H1 (cell line): Measurements from ENCODE around the gene LAMP1. TPM values are rescaled to one million over a fixed set of nuclear protein-coding genes. Genes with fewer than 3 reads are reported as not detected.

ENCODE experiments used
- CTCF ChIA-PET: fragments of 300-600 bp; sonication (Branson Sonifier 250); formaldehyde crosslinking; loops from one replicate; lab custom pipeline; 2021; ENCODE audit not compliant: partially characterized antibody; lab: Charles Lee
- POLR2A ChIA-PET: fragments of 300-600 bp; sonication (Branson Sonifier 250); formaldehyde crosslinking; loops from one replicate; lab custom pipeline; 2021; ENCODE audit warnings: inconsistent platforms; ENCODE audit not compliant: partially characterized antibody; lab: Charles Lee
- DNase-seq, 2 experiments: peaks; one replicate each; pipeline versions ENCODE4 v3.0.0 to v3.0.0-alpha.2; 2010 to 2022; ENCODE audit warnings: low spot score in 2 of 2, low read depth in 1 of 2, mixed read lengths in 1 of 2
- FAIRE-seq: peaks from 2 replicates; lab custom pipeline; 2011; peaks lifted over from hg19 to GRCh38; lab: Jason Lieb, UNC
- H2AFZ ChIP-seq: 2 replicates; pipeline ENCODE4 v1.8.1; 2012; ENCODE audit warnings: low read length, inconsistent platforms
- H2AK5ac ChIP-seq: 2 replicates; pipeline ENCODE4 v1.6.1; 2013; ENCODE audit warnings: low read depth, low read length
- H2BK120ac ChIP-seq: replicated peaks from 2 replicates; pipeline ENCODE3; 2013; ENCODE audit warnings: low read depth, low read length, inconsistent platforms
- H2BK12ac ChIP-seq: 2 replicates; pipeline ENCODE4 v1.6.1; 2013; ENCODE audit warnings: low read depth, low read length
- H2BK15ac ChIP-seq: 2 replicates; pipeline ENCODE4 v1.6.1; 2013; ENCODE audit warnings: low read length
- H2BK20ac ChIP-seq: 2 replicates; pipeline ENCODE4 v1.6.1; 2013; ENCODE audit warnings: low read length
- H2BK5ac ChIP-seq: 2 replicates; pipeline ENCODE4 v1.6.1; 2013; ENCODE audit warnings: low read depth, low read length
- H3K14ac ChIP-seq: 2 replicates; pipeline ENCODE4 v1.6.1; 2013; ENCODE audit warnings: inconsistent platforms; ENCODE audit not compliant: insufficient read length
- H3K18ac ChIP-seq: 2 replicates; pipeline ENCODE4 v1.6.1; 2013; ENCODE audit warnings: low read length; ENCODE audit errors: extremely low read depth
- H3K23ac ChIP-seq: 2 replicates; pipeline ENCODE4 v1.6.1; 2013; ENCODE audit warnings: inconsistent platforms; ENCODE audit not compliant: insufficient read length
- H3K23me2 ChIP-seq: 2 replicates; pipeline ENCODE4 v1.6.1; 2013; ENCODE audit warnings: low read depth, low read length
- H3K27ac ChIP-seq: 2 replicates; pipeline ENCODE4 v1.6.1; 2011; ENCODE audit warnings: low read depth, low read length, inconsistent platforms
- H3K27me3 ChIP-seq, 4 experiments: replicated peaks in 1 of 4; 1 replicate in 1 of 4; 2 replicates in 3 of 4; pipeline versions ENCODE4 v1.6.1 to v1.8.1; 2011 to 2013; ENCODE audit warnings: low read length in 3 of 4, mild to moderate bottlenecking in 3 of 4, inconsistent platforms in 2 of 4, mixed read lengths in 2 of 4, moderate library complexity in 1 of 4; ENCODE audit not compliant: control insufficient read depth in 3 of 4, insufficient read depth in 3 of 4; ENCODE audit errors: extremely low read depth in 1 of 4
- H3K36me3 ChIP-seq, 4 experiments: 2 replicates each; pipeline versions ENCODE4 v1.6.1 to v1.8.1; 2011 to 2013; ENCODE audit warnings: mild to moderate bottlenecking in 4 of 4, low read length in 3 of 4, moderate library complexity in 2 of 4, control low read depth in 1 of 4, inconsistent platforms in 1 of 4; ENCODE audit not compliant: insufficient read depth in 4 of 4, control insufficient read depth in 2 of 4
- H3K4ac ChIP-seq: replicated peaks from 2 replicates; pipeline ENCODE3; 2013; ENCODE audit warnings: low read length, low read depth, mixed read lengths, inconsistent platforms; ENCODE audit not compliant: insufficient read length
- H3K4me1 ChIP-seq, 4 experiments: replicated peaks in 1 of 4; 1 replicate in 1 of 4; 2 replicates in 3 of 4; pipeline versions ENCODE4 v1.6.1 to v1.8.1; 2011 to 2013; ENCODE audit warnings: low read length in 3 of 4, inconsistent platforms in 2 of 4, mixed read lengths in 1 of 4; ENCODE audit not compliant: insufficient read depth in 4 of 4, control insufficient read depth in 3 of 4
- H3K4me2 ChIP-seq, 2 experiments: 2 replicates each; pipeline versions ENCODE4 v1.6.1 to v1.8.1; 2011 to 2013; ENCODE audit warnings: low read depth in 2 of 2, low read length in 2 of 2, control low read depth in 1 of 2, inconsistent platforms in 1 of 2, mild to moderate bottlenecking in 1 of 2; ENCODE audit not compliant: insufficient read depth in 1 of 2
- H3K4me3 ChIP-seq, 4 experiments: fragments of 200-600, 300-600 bp in 1 of 4; sonication (generic), shearing (Covaris generic), sonication (Bioruptor Twin) in 1 of 4; 2 replicates each; pipeline versions ENCODE4 v1.5.1 to v1.8.1; 2011 to 2016; ENCODE audit warnings: low read length in 4 of 4, low read depth in 3 of 4, control low read depth in 2 of 4, inconsistent platforms in 2 of 4, mild to moderate bottlenecking in 2 of 4, mixed read lengths in 1 of 4, moderate library complexity in 1 of 4; ENCODE audit not compliant: insufficient read depth in 2 of 4; ENCODE audit errors: extremely low read depth in 1 of 4
- H3K56ac ChIP-seq: replicated peaks from 2 replicates; pipeline ENCODE3; 2013; ENCODE audit warnings: low read depth, mild to moderate bottlenecking, mixed read lengths, low read length, inconsistent platforms; ENCODE audit not compliant: insufficient read length
- H3K79me1 ChIP-seq: 2 replicates; pipeline ENCODE4 v1.6.1; 2013; ENCODE audit warnings: low read depth, low read length, control low read depth
- H3K79me2 ChIP-seq, 2 experiments: 2 replicates each; pipeline versions ENCODE4 v1.6.1 to v1.8.1; 2012 to 2013; ENCODE audit warnings: low read length in 2 of 2, mild to moderate bottlenecking in 2 of 2, inconsistent platforms in 1 of 2; ENCODE audit not compliant: insufficient read depth in 2 of 2, control insufficient read depth in 1 of 2
- H3K9ac ChIP-seq, 4 experiments: replicated peaks in 1 of 4; 1 replicate in 1 of 4; 2 replicates in 3 of 4; pipeline versions ENCODE4 v1.6.1 to v1.8.1; 2011 to 2013; ENCODE audit warnings: low read depth in 3 of 4, low read length in 3 of 4, control low read depth in 2 of 4, mild to moderate bottlenecking in 2 of 4, moderate library complexity in 2 of 4, inconsistent platforms in 1 of 4; ENCODE audit errors: extremely low read depth in 1 of 4
- H3K9me3 ChIP-seq, 2 experiments: 2 replicates each; pipeline versions ENCODE4 v1.6.1 to v1.8.1; 2012 to 2013; ENCODE audit warnings: mild to moderate bottlenecking in 2 of 2, moderate library complexity in 2 of 2, control low read depth in 1 of 2, inconsistent platforms in 1 of 2, low read depth in 1 of 2, low read length in 1 of 2, mixed read lengths in 1 of 2; ENCODE audit not compliant: insufficient read depth in 2 of 2
- H4K20me1 ChIP-seq, 2 experiments: replicated peaks in 1 of 2; 2 replicates each; pipeline versions ENCODE3 to v1.8.1; 2011 to 2013; ENCODE audit warnings: inconsistent platforms in 2 of 2, low read length in 2 of 2, mild to moderate bottlenecking in 1 of 2; ENCODE audit not compliant: insufficient read depth in 2 of 2, control insufficient read depth in 1 of 2
- H4K5ac ChIP-seq: 2 replicates; pipeline ENCODE4 v1.6.1; 2013; ENCODE audit warnings: low read length, low read depth, mixed read lengths, inconsistent platforms; ENCODE audit not compliant: insufficient read length
- H4K8ac ChIP-seq: 2 replicates; pipeline ENCODE4 v1.8.0; 2013; ENCODE audit warnings: mild to moderate bottlenecking, moderate library complexity, low read length, inconsistent platforms; ENCODE audit not compliant: insufficient read depth; ENCODE audit errors: extremely low read depth
- H4K91ac ChIP-seq: replicated peaks from 2 replicates; pipeline ENCODE3; 2013; ENCODE audit warnings: low read length, mixed read lengths, inconsistent platforms; ENCODE audit not compliant: insufficient read length
- GABPA ChIP-seq: IDR thresholded peaks from 2 replicates; pipeline ENCODE4 v1.6.1; 2011; ENCODE audit warnings: mild to moderate bottlenecking, low read length, moderate library complexity, borderline replicate concordance; ENCODE audit not compliant: insufficient read depth
- JUN ChIP-seq: IDR thresholded peaks from 2 replicates; pipeline ENCODE4 v1.6.1; 2011; ENCODE audit warnings: low read depth, mild to moderate bottlenecking, improper control_type of control experiment, low read length
- KDM5A ChIP-seq: fragments of 200-600 bp; IDR thresholded peaks from 2 replicates; pipeline ENCODE4 v1.7.1; 2012; ENCODE audit warnings: mild to moderate bottlenecking, low read length, inconsistent platforms, mixed read lengths
- WGBS, 2 experiments: shearing (Covaris generic) in 1 of 2; methylation state at CpG; one replicate each; pipeline versions ENCODE4 v1.1.6 to v1.1.7; 2013 to 2015; ENCODE audit warnings: low lambda C conversion rate in 2 of 2, mixed read lengths in 2 of 2, inconsistent platforms in 1 of 2, low coverage in 1 of 2, missing lambda C conversion rate in 1 of 2; ENCODE audit not compliant: insufficient replicate concordance in 2 of 2, insufficient coverage in 1 of 2, insufficient read length in 1 of 2; ENCODE audit errors: extremely low coverage in 1 of 2, missing lambda C conversion rate in 1 of 2; 5-methylcytosine and 5-hydroxymethylcytosine counted together
- polyA plus RNA-seq, 7 experiments: library from polyadenylated mRNA; depleted of rRNA in 3 of 7; stranded (reverse) in 5 of 7; unstranded in 2 of 7; fragments of >200 nt in 5 of 7; fragments of 200-250 nt in 2 of 7; gene quantifications; 1 replicate in 5 of 7; 2 replicates in 1 of 7; 4 replicates in 1 of 7; pipeline versions ENCODE4 v1.2.1 to v1.2.3, GENCODE V29; 2011 to 2013; ENCODE audit warnings: missing spikeins in 2 of 7, mixed read lengths in 2 of 7
- total RNA-seq: library from RNA; stranded (reverse); fragmentation: NEBNext Ultra II Directional; extraction: Animal tissue kit (Norgen Biotek cat#: 25700); gene quantifications from 2 replicates; pipeline ENCODE4 v1.2.1, GENCODE V29; 2021

Gene LAMP1
- total and polyA plus RNA-seq, 2 of the 8 experiments (the other 6 are each of a cell fraction or from before 2014, with no cell fraction given): 97.6 to 140 TPM

- Histone ChIP-seq H3K9me3 (no peaks in the 10 kb centered on the region), H3K36me3 (peaks cover 0 to 14% (median under 1%) of the 10 kb centered on the region in 4 experiments; a peak in 3 of 8 replicates), H2BK12ac (no peak overlapping the region), H2BK120ac (no peak overlapping the region), H3K27ac (no peak overlapping the region), H3K9ac (no peak overlapping the region), H4K20me1 (peaks cover 0 to 8% of the 10 kb centered on the region in 2 experiments), H3K4ac (no peak overlapping the region), H2BK15ac (no peak overlapping the region), H2AFZ (no peak overlapping the region), H2BK5ac (no peak overlapping the region), H4K8ac (no peak overlapping the region), H3K14ac (no peak overlapping the region)
- CTCF ChIA-PET: interaction anchor here (2.6 kb wide), 1 partner anchor 59 kb away, joined by 8 read pairs; no protein-coding TSS in a partner anchor
- no peak for DNase-seq
- 97% methylated on average over 14 of the region's 14 CpGs; no CpG with 5 or more reads in 1 of the 2 experiments for WGBS, 2 experiments
- TF ChIP-seq KDM5A (no peak), JUN (no peak), GABPA (no peak)
- TF ChIP-seq, all 59 proteins: peak for 0
- Histone ChIP-seq H3K23me2 (peaks cover 3% of the 10 kb centered on the region; the same call in 1 of the 2 replicates), H3K79me1 (no peaks in the 10 kb centered on the region; the same call in none of the 2 replicates), H3K56ac (no peak overlapping the region), H3K18ac (no peak overlapping the region), H2BK20ac (no peak overlapping the region), H4K91ac (no peak overlapping the region), H4K5ac (no peak overlapping the region), H3K4me2 (no peak overlapping the region), H2AK5ac (no peak overlapping the region), H3K23ac (no peak overlapping the region), H3K27me3 (no peaks in the 10 kb centered on the region), H3K4me3 (no peak overlapping the region), H3K79me2 (no peaks in the 10 kb centered on the region), H3K4me1 (peaks cover 0 to 5% (median 2%) of the 10 kb centered on the region in 4 experiments; a peak in 3 of 7 replicates)
- POLR2A ChIA-PET: interaction anchor here (0.8 to 2.8 kb wide), 12 partner anchors 9 to 70 kb away, joined by 3 to 14 read pairs (median 3); partner anchors contain the start of genes GRTP1 and LAMP1
- FAIRE-seq: no peak
Observed at GRCh38 chr13:113333076-113333475, 36.0 kb downstream of the LAMP1 start.
